COLO668 (cell line): ENCODE results near the gene SMG7.

Experiments
- DNase-seq: peaks from one replicate; lab custom pipeline; 2025; ENCODE audit not compliant: unreplicated experiment; lab: John Stamatoyannopoulos, UW

The SMG7 gene

DNA sequence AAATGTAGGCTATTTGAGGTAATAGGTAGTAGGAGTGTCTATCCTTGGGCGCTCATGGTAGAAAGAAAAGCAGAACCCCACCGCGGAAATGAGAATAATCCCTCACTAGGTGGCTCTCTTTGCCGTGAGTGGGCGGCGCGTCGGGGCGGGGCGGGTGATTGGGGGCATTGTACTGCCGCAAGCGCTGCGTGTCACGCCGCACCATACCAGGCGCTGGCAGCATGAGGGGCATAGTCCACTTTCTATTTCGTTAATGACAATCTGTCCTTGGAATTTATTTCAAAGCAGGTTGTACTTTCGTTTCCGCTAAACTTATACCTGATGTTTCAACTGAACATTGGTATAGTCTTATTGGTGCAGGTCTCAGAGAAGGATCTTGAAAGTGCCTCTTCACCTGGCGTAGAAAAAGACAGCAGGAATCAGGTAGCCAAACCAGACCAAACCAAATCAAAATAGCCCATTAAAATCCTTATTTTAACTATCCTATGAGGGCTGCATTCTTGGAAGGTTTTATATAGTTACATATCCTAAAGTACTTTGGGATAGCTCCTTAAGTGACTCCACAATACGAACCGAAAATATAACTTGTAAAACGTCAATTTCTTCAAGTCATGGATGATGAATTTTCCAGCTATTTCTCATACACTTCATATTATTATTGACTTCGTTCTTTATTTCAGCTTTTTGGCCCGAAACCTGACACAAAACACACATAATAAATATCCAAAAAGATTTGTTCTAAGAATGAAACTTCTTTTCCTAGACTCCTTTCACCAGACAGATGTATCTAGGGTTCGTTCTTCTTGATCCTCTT is 1.9 kb upstream of the SMG7 start:
- DNase-seq: peak; percentile 95

DNA sequence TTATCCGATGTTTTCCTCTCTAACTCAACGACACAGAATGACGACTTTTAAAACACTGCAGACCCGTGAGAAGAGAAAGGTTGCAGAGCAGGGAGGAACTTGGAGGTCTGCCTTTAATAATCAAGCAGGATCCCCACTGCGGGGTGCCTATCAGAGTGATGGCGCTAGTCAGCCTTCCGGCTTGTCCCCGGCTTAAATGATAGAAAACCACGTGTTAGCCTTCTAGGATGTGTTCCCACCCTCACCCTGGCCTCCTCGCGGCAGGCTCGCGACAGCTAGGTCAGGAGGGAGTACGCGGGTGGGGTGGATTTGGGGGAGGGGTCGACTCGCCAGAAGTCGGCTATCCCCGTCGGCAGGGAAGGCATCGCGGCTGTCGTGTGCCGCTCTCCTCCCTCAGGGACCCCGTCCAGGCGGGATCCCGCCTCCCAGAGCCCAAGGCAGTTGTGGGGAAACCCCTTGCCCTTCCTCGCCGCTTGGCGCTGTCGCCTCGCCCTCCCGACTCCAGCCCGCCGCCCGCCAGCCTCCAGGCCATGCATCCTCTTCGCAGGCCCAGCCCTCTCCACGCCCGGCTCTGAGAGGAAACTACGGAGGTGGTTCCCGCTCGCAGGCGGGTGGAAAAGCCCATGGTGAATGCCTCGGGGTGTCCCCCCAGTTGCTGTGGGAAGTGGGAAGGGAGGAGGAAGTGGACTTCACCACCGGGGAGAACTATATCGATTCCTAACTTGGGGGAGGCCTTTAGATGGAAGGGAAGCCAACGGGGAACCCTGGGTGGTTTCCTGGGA is 1.1 kb upstream of the SMG7 start:
- DNase-seq: peak; percentile 90

DNA sequence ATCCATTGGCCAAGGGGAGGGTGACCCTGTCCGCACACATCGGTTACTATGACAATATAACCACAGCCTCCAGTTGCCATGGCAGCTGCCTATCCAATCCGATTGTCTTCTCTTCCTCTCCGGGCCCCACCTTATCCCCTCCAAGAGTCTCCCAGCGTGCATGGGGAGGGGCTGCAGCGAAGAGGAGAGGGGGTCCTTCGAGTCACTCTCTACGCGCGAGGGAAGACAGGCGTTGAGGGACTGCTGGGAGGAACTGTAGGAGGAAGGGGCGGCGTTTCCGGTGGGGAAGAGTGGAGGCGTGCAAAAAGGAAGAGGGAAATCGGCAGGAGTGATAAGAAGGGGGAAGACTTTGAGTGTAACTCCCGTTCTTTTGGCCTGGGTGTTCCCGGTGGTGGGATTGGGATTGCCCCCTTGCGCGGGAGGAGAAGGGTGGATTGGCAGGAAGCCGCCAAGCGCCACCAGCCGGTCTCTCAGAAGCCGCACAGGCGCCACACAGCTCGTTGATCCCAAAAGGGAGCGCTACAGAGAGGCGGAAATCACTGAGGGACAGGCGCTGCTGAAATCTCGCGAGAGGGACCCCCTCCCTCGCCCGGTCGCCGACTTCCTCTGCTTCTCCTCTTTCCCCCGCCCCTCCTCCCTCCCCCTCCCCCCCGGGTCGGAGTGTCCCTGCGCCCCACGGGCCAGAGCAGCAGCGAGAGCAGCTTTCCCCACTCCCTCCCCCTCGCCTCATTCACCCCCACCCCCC is 384 bp upstream of the SMG7 start:
- peak; percentile 95 for DNase-seq

DNA sequence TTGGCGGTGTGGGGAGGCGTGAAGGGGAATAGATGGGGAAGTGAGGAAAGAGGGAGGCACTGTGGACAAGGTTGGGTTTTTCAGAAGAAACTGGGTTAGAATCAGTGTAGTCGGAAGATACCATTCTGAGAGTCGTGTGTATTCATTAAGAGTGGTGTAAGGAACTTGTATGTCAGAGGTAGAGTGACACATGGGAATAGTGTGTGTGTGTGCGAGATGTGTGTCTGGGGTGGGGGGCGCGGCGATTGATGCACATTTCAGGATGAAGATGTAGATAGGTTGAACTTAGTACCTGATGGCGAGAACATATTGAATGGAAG is 878 bp downstream of the SMG7 start:
- no peak for DNase-seq

DNA sequence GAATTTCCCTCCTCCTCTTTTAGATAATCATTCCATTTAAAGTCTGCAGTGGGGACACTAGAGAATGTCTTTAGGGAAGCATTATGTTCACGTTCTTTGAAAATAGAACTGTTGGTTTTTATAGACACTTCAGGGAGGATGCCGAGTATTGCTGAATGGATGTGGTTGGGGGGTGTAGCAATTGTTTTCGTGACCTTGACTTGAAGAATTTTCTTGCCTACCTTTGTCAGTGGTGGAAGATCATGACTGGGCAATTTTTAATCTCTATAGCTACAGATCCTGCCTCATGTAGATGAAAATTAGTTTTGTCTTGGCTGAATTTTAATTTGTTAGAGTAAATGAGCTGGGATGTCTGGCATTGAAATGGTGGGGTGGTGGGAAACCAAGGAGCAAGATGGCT is 3.8 kb downstream of the SMG7 start:
- DNase-seq: no peak

DNA sequence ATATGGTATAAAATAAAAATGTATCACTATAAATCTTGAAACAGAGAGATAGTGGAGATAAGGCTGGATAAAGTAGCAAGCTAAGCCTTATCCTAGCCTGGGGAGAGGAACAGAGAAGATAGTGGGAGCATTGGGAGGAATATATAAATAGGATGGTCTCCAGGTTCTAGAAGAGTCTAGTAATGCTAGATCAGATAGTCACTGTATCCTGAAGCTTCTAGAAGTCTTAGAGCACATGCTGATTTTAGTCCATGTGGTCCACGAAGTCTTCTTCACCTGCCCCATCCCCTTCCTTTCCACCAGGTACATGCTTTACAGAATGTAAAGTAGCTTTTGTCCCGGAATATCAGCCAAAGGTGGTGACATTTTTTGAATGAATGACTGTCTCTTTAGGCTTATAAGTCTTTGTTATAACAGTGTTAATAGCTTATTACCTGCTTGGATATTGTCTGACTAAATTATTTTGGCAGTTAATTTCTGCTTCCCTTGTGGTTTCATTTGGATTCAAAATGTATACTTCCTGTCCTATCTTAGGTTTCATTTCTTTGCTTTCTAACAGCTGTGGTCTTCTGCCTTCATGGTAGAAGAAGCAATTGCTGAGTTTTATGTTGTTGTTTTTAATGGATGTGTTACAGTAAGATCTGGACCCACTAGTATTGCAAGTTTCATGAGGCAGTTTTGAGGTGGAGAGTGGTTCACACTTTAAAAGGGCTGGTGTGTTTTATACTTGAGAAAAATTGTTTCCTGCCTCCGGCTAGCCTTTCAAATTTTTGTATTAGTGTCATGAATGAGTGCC is 5.9 kb downstream of the SMG7 start:
- no peak for DNase-seq

DNA sequence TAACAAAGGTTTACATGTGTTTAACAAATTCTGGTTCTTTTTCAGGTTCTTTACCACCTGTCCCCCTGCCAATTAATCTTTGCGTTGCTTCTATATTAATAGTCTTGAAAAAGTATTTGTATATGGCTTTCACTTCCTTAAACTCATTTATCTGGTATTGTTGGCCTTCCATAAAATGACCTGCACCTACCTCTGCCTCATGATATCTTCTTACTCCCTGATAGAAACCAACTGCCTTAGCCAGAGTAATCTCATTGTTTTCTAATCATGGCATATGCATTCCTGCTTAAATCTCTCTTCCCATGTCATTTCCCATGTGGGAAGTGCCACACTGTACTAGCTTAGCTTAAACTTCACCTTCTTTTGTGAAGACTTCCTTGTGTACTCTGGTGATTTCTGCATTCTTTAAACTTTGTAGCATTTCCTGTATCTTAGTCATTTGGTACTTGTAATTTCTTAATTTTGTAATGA is 8.7 kb downstream of the SMG7 start:
- DNase-seq: no peak

DNA sequence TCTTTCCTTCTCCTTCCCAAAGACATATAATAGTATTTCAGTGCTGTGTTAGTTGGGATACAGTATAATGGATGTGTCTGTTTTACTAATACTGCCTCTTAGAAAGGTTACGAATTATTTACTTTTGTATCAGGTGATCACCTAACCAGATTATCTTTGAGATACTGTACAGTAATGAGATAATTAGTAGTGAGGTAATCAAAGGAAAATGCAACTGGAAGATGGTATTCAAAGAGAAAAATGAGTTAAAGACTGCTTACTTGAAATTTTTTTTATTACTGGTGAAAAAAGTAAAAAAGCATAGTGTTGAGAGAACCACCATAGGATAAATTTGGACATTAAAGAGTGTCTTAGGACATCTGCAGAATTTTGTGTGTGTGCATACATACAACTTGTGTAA is 10.9 kb downstream of the SMG7 start:
- no peak for DNase-seq

DNA sequence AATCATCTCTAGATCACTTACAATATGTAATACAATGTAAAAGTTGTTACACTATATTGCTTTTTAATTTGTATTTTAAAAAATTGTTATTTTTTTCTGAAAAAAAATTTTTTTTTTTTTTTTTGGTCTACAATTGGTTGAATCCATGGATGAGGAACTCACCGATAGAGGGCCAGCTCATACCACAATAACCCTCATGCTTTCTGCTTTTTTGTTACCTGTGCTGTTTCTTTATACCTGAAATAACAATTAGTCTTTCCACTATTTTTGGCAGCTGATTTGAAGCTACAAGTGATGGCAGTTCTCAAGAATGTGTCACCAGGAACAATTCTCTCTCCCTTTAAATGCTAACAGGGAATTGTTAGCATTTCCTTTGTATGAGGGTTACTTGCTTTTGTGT is 12.0 kb downstream of the SMG7 start:
- no peak for DNase-seq

DNA sequence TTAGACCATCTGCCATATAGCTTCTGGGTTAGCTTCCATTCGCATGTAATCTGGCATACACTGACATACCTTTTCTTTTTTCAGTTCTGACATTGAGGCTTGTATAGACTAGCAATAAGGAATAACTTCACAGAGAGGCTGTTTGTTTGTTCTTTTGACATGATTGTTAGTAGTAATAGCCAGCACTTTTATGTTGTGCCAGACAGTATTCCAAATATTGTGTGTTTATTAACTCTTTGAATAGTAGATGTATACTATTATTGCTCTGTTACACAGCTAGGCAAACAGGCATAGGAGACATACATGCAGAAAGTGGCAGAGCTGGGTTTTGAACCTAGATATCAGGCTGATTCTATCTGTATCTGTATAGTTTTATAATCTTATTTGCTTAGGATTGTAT is 12.6 kb downstream of the SMG7 start:
- DNase-seq: no peak

DNA sequence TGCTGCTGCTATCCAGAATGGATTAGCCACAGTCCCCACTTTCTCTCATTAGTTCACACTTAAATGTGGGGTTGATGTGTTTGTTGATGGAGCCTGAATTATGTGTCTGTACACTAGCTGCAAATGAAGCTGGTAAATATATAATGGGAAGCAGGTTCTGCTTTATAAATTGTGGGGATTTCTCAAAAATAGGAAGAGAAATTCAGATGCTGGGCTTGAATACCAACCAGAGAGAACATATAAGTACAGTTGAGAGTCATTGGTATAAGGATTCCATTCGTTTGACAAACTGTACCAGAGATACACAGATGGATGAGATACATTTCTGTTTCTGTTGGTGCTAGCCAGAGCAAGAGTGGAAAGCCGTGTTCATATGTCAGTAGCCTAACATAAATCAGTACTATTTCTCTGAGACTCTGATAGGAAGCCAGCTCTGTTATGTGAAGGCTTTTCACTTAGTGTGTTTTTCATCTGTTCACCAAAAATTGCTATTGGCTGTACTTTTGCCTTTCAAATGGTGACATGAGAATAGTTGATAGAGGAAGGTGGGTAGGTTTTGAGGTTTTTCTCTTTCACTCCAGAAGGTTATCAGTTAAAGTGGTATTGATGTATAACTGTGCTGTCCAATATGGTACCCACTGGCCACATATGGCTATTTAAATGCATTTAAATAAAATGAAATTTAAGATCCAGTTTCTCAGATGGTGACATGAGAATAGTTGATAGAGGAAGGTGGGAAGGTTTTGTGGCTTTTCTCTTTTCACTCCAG is 15.6 kb downstream of the SMG7 start:
- DNase-seq: no peak

DNA sequence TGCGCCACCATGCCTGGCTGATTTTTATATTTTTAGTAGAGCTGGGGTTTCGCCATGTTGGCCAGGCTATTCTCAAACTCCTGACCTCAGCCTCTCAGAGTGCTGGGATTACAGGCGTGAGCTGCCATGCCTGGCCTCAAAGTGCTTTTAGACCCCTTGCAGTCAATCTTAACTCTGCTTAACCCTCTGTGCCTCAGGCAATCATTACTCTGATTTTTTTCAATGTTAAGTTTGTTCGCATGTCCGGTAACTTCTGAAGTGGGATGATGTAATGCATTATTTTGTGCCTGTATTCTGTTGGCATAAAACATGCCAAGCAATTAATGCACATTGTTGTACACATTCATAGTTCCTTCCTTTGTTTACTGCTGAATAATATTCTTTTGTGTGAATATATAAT is 18.6 kb downstream of the SMG7 start:
- DNase-seq: no peak

DNA sequence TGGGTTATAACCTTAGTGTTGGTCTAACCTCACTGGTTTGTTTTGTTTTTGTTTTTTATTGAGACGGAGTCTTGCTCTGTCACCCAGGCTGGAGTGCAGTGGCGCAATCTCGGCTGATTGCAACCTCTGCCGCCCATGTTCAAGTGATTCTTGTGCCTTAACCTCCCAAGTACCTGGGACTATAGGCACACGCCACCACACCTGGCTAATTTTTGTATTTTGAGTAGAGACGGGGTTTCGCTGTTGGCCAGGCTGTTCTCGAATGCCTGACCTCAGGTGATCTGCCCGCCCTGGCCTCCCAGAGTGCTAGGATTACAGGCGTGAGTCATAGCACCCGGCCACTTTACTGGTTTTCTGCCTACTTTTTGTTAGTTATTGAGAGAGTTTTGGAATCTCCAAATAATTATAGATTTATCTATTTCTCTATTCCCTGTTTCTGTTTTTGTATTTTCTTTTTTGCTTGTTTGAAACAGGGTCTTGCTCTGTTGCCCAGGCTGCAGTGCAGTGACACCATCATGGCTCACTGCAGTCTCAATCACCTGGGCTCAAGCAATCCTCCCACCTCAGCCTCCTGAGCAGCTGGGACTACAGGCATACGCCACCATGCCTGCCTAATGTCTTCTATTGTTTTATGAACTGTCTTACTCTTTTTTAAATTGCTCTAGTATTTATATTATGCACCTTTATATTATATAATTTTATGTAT is 21.4 kb downstream of the SMG7 start:
- DNase-seq: no peak

DNA sequence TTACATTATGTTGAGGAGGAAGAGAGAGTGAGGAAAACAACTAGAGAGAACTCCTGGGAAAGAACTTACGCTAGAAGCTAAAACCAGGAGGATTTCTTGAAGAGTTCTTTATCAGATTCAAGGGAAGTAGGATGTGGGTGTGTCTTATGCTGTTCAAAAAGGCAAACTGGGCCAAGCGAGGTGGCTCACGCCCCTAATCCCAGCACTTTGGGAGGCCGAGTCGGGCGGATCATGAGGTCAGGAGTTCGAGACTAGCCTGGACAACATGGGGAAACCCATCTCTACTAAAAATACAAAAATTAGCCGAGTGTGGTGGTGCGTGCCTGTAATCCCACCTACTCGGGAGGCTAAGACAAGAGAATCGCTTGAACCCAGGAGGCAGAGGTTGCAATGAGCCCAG is 23.1 kb downstream of the SMG7 start:
- no peak for DNase-seq

DNA sequence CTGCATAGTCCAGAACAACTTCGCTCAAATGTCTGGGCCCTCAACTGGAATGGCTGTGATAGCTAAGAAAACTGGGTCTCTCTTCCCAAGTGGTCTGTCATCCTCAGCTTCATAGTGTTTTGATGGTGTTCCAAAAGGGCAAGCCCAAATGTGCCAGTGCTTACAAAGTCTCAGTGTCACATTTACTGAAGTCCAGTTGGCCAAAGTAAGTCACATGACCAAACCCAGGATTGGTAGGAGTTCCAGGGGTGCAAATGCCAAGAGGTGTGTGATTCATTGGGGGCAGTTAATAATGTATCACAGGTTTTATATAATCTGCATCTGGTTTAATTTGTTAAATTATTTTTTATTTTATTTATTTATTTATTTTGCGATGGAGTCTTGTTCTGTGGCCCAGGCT is 24.9 kb downstream of the SMG7 start:
- no peak for DNase-seq

DNA sequence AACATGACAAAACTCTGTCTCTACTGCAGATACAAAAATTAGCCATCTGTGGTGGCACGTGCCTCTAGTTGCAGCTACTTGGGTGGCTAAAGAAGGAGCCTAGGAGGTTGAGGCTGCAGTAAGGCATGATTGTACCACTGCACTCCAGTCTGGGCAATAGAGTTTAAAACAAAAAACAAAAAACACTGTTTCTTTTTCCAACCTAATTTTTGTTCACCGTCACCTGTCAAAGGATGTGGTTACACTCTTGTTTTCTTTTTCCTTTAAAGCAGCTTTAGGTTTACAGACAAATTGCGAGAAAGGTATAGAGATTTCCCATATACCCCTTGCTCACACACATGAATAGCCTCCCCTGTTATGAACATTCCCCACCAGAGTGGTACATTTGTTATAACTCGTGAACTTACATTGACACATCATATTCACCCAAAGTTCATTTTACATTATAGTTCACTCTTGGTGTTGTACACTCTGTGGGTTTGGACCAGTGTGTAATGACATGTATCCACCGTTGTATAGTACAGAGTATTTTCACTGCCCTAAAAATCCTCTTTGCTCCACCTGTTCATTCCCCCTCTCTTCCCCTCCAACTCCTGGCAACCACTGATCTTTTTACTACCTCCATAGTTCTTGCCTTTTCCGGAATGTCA is 26.2 kb downstream of the SMG7 start:
- DNase-seq: no peak

DNA sequence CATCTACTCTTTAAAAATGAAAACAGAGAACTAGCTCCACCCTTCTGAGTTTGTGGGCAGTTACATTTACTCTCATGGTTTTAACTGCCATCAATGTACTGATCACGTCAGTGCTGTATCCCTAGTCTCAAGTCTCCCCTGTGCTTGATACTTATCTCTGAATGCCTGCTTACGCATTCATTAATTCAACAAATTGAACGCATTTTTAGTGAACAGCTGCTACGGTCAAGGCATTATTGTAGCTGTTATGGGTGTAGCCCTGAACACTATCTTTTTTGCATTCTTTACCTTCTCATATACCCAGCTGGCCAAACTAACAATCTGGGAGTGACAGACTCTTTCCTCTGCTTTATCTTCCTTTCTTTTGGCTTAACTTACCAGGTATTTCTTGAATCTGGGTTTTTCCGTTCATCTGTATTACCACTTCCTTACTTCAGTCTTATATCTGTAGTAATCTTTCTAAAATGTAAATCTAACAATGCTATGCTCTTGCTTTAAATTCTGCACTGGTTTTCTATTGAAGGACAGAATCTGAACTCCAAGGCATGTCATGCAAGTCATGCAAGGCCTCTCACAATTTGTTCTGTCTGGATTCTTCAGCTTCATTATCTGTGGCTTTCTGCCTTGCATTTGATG is 33.3 kb downstream of the SMG7 start:
- no peak for DNase-seq

DNA sequence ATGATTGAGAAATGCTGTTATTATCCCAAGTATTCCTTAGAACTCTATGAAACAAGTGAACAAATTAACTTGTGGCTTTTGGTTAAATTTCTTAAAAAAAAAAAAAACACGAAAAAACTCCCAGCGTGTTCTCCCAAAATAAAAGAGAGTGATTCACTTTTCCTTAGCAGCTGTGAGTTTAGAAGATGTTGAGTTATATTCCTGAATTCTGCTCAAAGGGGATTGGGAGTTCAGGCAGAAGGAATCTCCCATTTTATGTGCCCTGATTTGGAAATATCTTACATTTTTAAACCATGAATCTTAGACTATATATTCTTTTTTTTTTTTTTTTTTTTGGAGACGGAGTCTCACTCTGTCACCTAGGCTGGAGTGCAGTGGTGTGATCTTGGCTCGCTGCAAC is 34.3 kb downstream of the SMG7 start:
- no peak for DNase-seq

DNA sequence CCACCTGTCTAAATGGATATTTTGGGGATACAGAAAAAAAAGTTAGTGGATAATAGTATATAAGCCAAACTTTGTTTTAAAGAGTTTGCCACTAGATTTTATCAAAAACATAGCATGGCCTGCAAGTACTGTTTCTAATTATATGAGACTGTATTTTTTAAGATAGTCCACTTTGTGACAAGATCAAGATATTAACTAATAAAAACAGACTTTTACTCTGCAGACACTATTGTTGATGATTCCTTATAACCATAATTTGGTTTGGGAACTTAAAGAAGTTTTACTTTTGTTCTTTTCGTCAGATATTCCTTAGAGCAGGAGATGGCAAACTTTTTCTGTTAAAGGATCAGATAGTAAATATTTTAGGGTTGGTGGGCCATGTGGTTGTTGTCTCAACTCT is 36.4 kb downstream of the SMG7 start:
- DNase-seq: no peak
